Endothelial cell (in vitro differentiated cells): ENCODE data around the gene EXOG. TPM values are rescaled to one million over a fixed set of nuclear protein-coding genes. Genes with fewer than 3 reads are reported as not detected.

ENCODE experiments used
- DNase-seq: peaks from one replicate; pipeline ENCODE4 v3.0.0; 2021; ENCODE audit warnings: low spot score
- H3K27ac Mint-ChIP-seq: one replicate; pipeline ENCODE4 v1.8.0; 2021; ENCODE audit warnings: mixed read lengths, inconsistent platforms; ENCODE audit not compliant: unreplicated experiment
- H3K27me3 Mint-ChIP-seq: one replicate; pipeline ENCODE4 v1.8.0; 2021; ENCODE audit warnings: mild to moderate bottlenecking, moderate library complexity, mixed read lengths, inconsistent platforms; ENCODE audit not compliant: unreplicated experiment
- H3K36me3 Mint-ChIP-seq: one replicate; pipeline ENCODE4 v1.8.0; 2021; ENCODE audit warnings: mild to moderate bottlenecking, low read depth, mixed read lengths, inconsistent platforms; ENCODE audit not compliant: unreplicated experiment
- H3K4me1 Mint-ChIP-seq: one replicate; pipeline ENCODE4 v1.8.0; 2021; ENCODE audit warnings: mild to moderate bottlenecking, mixed read lengths, inconsistent platforms; ENCODE audit not compliant: unreplicated experiment
- H3K4me3 Mint-ChIP-seq: one replicate; pipeline ENCODE4 v1.8.0; 2021; ENCODE audit warnings: mild to moderate bottlenecking, mixed read lengths, inconsistent platforms; ENCODE audit not compliant: unreplicated experiment
- H3K9me3 Mint-ChIP-seq: one replicate; pipeline ENCODE4 v1.8.0; 2021; ENCODE audit warnings: mixed read lengths, inconsistent platforms; ENCODE audit not compliant: unreplicated experiment
- total RNA-seq: library from RNA; stranded (reverse); fragmentation: NEBNext Ultra II Directional; extraction: Animal tissue kit (Norgen Biotek cat#: 25700); gene quantifications from one replicate; pipeline ENCODE4 v1.2.1, GENCODE V29; 2021; ENCODE audit not compliant: unreplicated experiment
- TF ChIP-seq, protein P1 (sequence below): fragments of 200-600 bp; sonication (generic); IDR thresholded peaks from one replicate; pipeline ENCODE4 v1.5.0; 2021; ENCODE audit warnings: antibody characterized with exemption; ENCODE audit not compliant: unreplicated experiment

EXOG gene
- total RNA-seq, 1 donor from 2014 or later = 18.3 TPM

DNA sequence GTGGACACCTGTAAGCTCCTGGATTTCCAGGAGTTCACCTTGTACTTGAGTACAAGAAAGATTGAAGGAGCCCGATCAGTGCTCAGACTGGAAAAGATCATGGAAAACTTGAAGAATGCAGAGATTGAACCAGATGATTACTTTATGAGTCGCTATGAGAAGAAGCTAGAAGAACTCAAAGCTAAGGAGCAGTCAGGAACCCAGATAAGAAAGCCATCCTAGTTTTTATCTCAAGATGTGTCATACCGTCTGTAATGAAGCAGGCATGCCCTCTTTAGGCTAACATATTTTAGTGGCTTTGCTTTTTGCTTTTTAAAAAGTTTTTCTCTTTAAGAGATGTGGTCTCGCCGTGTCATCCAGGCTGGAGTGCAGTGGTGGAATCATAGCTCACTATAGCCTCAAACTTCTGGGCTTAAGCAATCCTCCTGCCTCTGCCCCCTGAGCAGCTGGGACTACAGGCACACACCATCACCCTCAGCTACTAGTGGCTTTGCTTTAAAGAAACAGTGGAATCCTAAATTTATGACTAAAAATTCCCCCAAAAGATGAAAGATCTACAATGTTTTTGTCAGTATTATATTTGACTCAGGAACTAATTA lies 28.1 kb downstream of the EXOG start:
- H3K4me3 Mint-ChIP-seq = no peak overlapping the region
- no peak for DNase-seq
- H3K36me3 Mint-ChIP-seq = peaks cover 5% of the 10 kb centered on the region
- H3K27ac Mint-ChIP-seq = no peak overlapping the region
- TF ChIP-seq, protein P1, sequence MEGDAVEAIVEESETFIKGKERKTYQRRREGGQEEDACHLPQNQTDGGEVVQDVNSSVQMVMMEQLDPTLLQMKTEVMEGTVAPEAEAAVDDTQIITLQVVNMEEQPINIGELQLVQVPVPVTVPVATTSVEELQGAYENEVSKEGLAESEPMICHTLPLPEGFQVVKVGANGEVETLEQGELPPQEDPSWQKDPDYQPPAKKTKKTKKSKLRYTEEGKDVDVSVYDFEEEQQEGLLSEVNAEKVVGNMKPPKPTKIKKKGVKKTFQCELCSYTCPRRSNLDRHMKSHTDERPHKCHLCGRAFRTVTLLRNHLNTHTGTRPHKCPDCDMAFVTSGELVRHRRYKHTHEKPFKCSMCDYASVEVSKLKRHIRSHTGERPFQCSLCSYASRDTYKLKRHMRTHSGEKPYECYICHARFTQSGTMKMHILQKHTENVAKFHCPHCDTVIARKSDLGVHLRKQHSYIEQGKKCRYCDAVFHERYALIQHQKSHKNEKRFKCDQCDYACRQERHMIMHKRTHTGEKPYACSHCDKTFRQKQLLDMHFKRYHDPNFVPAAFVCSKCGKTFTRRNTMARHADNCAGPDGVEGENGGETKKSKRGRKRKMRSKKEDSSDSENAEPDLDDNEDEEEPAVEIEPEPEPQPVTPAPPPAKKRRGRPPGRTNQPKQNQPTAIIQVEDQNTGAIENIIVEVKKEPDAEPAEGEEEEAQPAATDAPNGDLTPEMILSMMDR = no peak
- peaks cover 2% of the 10 kb centered on the region for H3K27me3 Mint-ChIP-seq
- H3K4me1 Mint-ChIP-seq = peaks cover 7% of the 10 kb centered on the region
- H3K9me3 Mint-ChIP-seq = no peaks in the 10 kb centered on the region

DNA sequence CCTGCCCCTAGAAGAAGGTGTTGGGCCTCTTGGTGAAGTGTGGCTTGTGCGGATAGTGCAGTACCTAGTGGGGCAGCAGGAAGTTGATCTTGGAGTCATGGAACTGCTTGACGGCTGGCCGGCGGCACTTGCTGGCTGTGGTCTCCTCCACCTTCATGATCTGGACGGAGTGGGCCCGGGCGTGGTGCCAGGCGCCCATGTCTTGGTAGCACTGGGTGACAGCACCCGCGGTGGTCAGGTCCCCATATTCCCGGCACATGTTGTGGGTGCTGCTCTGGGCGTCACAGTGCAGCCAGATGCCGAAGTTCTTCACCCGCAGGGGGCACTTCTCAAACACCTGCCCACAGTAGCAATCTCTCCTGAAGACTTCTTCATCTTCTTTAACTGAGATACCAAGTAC lies 30.7 kb downstream of the EXOG start:
- Mint-ChIP-seq H3K36me3 (peaks cover 5% of the 10 kb centered on the region), H3K27me3 (no peaks in the 10 kb centered on the region), H3K4me1 (no peaks in the 10 kb centered on the region), H3K27ac (no peak overlapping the region), H3K9me3 (no peaks in the 10 kb centered on the region), H3K4me3 (no peak overlapping the region)
- no peak for DNase-seq
- TF ChIP-seq, protein P1 = no peak

DNA sequence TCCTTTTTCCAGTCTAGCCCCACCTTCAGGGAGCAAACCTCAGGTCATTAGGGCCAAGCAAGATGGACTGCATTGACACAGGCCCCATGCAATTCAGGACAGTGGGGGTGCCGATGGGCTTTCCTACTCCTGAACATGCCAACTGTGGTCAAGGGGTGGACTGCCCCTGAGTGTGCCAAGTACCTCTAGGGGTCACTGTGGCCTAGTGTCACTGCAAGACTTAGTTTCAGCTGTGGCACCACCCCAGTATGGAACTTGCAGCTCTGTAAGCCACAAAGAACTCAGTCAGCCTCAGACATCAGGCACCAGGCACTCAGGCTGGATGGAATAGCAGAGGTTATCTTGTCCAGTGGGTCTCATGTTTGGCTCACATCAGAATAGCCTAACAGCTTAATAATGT lies 32.3 kb downstream of the EXOG start:
- Mint-ChIP-seq H3K4me1 (no peaks in the 10 kb centered on the region), H3K36me3 (peaks cover 5% of the 10 kb centered on the region)
- TF ChIP-seq, protein P1 = no peak

DNA sequence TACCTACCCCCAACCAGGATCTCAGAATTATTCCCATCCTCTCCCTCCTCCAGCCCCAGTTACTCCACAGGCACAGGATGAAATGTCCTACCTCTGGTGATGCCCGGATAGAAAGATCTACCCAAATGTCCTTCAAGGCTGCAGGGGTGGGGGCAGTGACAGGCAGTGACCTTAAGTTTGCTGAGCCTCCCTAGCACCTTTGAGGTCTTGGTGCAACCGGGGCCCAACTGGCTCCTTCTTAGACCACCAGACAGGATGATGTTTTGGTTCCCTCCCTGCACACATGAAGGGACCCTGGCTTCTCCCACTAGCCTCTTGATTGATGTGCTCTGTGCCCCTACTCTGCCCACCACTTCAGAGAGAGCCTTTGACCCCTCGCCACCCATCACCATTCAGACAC lies 36.4 kb downstream of the EXOG start:
- Mint-ChIP-seq H3K27ac (no peak overlapping the region), H3K27me3 (no peaks in the 10 kb centered on the region), H3K4me3 (no peak overlapping the region), H3K9me3 (peaks cover 4% of the 10 kb centered on the region), H3K36me3 (peaks cover 9% of the 10 kb centered on the region), H3K4me1 (no peaks in the 10 kb centered on the region)
- TF ChIP-seq, protein P1 = no peak
- no peak for DNase-seq

More for the DNA sequence above, 32.3 kb downstream of the EXOG start:
- no peak for DNase-seq
- no peak overlapping the region for H3K4me3 Mint-ChIP-seq
- no peaks in the 10 kb centered on the region for H3K9me3 Mint-ChIP-seq
- H3K27ac Mint-ChIP-seq = no peak overlapping the region
- no peaks in the 10 kb centered on the region for H3K27me3 Mint-ChIP-seq

DNA sequence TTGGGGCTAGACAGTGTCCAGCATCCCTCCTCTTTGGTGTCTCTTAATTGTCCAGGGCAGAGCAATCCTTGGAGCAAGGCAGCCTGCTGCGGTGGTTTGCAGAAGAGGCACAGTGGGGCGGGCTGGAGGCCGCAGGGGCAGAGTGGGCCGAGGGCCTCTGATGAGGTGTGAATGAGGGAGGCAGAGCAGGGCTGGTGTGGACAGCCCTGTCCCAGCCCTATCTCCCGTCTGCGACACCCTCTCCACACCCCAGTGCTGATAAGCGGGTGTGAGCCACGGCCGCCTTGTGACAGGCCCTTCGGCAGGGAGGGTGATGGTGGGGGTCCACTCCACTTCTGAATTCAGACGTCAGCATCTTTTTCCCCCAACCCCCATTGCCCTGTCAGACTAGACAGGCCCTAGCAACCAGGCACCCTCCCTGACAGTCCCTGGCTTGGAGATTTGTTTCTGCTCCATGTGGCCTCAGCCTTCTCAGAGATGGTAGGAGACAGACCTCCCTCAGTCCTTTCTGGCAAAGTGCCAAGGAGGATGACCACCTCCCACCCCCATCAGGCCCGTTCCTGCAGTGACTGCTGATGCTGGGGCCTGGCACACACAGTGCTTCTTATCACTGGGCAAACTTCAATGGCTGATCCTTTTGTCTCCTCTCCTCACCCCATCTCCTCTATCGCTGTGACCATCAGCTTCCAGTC lies 37.3 kb downstream of the EXOG start:
- Mint-ChIP-seq H3K4me3 (no peak overlapping the region), H3K9me3 (peaks cover 4% of the 10 kb centered on the region), H3K27ac (no peak overlapping the region), H3K27me3 (no peaks in the 10 kb centered on the region), H3K4me1 (no peaks in the 10 kb centered on the region), H3K36me3 (peaks cover 9% of the 10 kb centered on the region)
- no peak for DNase-seq
- TF ChIP-seq, protein P1 = no peak
